ENCODE data around the gene DNAJC30.
"Not testable (repeated sequence)": the region's sequence is repeated elsewhere in the genome, so short reads cannot be mapped to it uniquely, and the experiment has no call there.

Gene DNAJC30

DNA sequence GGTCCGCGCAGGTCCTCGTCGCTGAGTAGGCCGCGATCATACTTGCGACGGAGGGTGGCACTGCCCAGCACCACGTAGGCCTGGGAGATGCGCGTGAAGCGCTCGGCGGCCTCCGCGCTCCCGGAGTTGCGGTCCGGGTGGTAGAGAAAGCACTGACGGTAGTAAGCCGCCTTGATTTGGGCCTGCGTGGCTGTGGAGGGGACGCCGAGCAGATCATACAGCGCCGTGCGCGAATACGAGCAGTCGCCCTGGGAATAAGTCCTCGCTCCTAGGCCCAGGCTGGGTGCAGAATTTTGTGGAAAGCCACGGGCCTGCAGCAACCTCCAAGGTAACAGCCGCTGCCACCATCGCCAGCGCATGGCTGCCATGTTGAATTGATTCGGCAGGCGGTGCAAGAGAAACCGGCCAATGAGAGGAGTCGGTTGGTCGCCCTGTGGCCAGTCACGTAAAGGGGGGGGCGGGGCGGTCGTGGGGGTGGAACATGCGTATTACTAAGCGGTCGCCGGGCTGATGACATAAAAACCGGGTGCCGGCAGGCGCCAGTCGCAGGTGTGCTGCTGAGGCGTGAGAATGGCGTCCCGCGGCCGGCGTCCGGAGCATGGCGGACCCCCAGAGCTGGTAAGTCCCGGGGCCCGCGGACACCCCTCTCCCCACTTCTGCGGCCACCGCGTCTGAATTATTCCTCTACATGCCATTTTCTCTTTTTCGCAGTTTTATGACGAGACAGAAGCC is at the start of gene DNAJC30, which contains the start of gene BUD23:
DNAJC30 (minus strand) TSS at position 398 of the 732 bp plus-strand sequence; CDS start at position 368, 30 bp downstream.
BUD23 (plus strand) TSS at position 542 of the 732 bp plus-strand sequence; CDS start at position 571, 29 bp downstream.
- DNase-seq, result peak; percentile 9

DNA sequence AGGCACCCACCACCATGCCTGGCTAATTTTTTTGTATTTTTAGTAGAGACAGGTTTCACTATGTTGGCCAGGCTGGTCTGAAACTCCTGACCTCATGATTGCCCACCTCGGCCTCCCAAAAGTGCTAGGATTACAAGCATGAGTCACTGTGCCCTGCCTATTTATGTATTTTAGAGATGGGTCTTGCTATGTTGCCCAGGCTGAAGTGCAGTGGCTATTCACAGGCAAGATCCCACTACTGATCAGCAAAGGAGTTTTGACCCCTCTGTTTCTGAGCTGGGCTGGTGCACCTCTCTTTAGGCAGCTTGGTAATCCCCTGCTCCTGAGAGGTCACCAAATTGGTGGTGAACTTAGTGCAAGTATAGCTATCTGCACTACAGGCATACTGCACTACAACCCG is 49.1 kb upstream of the DNAJC30 start:
- no peak for DNase-seq

DNA sequence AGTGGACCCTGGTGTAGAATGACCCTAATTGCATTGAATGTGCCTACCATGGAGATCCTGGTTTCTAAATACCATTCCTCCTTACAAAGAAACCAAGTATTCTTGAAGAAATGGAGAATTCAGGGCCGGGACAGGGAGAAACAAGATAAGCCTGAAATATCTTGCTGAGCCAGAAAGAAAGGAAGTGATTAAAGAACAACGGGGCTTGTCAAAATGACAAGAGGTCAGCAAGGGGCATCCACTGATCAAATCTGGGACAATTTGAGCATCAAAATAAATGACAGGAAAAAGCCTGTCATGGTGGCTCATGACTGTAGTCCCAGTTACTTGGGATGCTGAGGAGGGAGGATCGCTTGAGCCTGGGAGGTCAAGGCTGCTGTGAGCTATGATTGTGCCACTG is 47.2 kb upstream of the DNAJC30 start:
- no peak for DNase-seq

DNA sequence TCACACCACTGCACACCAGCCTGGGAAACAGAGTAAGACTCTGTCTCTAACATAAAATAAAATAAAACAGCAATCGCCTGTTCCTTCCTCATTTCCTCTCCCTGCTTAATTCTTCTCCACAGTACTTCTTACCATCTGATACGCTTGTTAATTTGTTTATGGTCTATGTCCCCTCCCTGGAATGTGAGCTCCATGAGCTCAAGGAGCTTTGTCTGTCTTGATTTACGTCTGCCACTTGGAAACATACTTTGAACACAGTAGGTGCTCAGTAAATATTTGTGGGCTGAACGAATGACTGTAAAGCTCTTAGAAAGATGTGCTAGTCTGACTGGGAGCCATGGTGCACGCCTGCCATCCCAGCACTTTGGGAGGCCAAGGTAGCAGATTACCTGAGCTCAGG is 45.3 kb upstream of the DNAJC30 start:
- DNase-seq, result no peak

DNA sequence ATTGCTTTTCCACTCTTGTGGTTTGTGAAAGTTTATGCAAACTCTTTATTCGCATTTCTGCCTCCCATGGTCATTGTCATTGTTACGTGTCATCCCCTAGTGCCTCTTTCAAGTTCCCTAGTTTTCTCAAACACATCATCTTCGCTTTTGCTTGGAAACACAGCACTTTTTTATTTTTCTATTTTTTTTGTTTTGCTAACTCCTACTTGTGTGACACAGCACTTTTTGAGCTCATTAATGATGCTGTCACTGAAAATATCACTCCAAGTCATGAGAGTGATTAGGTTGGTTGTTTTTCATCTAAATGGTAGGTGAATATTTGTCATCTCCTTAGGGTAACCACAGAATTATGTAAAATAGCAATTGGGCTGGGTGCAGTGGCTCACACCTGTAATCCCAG is 44.7 kb upstream of the DNAJC30 start:
- DNase-seq, result no peak

DNA sequence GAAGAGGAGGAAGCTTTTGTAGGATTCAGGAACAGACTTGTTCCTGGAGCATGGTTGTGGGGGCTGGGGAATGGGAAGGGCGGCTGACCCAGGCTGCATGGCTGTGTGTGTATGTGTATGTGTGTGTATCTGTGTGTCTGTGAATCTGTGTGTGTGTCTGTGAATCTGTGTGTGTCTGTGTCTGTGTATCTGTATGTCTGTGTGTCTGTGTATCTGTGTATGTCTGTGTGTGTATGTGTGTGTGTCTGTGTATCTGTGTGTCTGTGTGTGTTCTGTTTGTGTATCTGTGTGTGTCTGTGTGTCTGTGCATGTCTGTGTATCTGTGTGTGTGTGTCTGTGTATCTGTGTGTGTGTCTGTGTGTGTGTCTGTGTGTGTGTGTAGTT is 42.8 kb upstream of the DNAJC30 start:
- no peak for DNase-seq

DNA sequence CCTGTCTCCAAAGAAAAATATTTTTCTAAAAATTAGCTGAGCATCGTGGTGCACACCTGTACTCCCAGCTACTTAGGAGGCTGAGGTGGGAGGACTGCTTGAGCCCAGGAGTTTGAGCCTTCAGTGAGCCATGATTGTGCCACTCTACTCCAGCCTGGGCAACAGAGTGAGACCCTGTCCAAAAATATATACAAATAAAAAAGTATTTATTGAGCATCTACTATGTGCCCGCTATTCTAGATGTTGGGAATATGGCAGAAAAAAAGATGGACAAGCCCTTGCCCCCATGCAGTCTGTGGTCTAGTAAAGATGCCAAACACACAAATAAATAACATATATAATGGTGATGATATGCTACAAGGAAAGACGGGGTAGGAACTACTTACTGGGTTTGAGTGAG is 40.6 kb upstream of the DNAJC30 start:
- DNase-seq, result no peak

DNA sequence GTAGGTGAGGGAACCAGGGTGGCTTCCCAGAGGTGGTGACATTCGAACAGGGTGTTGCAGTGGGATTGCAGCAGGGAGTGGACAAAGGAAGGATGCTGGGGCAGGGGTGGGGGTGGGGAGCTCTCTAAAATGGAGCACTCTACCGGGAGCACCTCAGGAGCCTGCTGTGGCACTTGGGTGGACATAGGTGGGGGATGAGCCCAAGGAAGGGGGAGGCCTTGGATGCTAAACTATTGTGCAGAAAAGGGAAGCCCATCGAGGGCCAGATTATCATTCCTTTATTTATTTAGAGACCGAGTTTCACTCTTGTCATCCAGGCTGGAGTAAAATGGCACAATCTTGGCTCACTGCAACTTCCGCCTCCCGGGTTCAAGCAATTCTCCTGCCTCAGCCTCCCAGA is 39.5 kb upstream of the DNAJC30 start:
- no peak for DNase-seq

DNA sequence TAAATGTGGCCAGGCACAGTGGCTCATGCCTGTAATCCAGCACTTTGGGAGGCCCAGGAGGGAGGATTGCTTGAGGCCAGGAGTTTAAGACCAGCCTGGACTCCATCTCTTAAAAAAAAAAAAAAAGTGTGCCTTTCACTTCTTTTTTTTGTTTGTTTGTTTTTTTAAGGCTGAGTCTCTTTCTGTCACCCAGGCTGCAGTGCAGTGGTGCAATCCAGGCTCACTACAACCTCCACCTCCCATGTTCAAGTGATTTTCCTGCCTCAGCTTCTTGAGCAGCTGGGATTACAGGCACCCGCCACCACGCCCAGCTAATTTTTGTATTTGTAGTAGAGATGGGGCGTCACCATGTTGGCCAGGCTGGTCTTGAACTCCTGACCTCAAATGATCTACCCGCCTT is 38.9 kb upstream of the DNAJC30 start:
- not testable (repeated sequence) for DNase-seq

DNA sequence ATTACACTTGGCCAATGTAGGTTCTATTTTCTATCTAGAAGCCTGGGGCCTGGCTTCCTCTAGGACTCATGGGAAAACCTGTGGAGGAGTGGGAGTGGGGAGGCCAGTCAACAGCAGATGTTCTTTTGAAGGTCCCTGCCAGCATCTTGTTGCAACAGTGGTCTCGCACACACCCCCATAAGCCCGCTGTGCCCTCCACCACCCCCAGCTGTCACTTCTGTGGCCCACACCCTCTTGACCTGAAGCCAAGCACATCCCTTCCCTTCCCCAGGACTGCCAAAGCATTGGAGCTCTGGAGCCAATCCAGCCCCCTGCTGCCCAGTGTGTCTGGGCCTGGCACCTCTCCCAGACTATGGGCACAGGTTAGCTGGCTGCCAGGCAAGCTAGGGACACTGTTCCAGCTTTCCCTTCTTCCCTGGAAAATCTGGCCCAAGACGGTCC is 38.1 kb upstream of the DNAJC30 start:
- no peak for DNase-seq

DNA sequence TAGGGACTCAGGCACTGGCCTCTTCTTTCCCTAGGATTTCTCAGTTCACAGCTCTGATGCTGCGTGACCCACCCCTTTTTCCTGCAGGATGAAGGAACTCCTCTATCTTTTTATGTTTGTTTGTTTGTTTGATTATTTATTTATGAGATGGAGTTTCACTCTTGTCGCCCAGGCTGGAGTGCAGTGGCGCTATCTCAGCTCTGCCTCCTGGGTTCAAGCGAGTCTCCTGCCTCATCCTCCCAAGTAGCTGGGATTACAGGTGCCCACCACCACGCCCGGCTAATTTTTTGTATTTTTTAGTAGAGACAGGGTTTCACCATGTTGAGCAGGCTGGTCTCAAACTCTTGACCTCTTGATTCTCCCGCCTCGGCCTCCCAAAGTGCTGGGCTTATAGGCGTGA is 37.2 kb upstream of the DNAJC30 start:
- DNase-seq, result not testable (repeated sequence)

DNA sequence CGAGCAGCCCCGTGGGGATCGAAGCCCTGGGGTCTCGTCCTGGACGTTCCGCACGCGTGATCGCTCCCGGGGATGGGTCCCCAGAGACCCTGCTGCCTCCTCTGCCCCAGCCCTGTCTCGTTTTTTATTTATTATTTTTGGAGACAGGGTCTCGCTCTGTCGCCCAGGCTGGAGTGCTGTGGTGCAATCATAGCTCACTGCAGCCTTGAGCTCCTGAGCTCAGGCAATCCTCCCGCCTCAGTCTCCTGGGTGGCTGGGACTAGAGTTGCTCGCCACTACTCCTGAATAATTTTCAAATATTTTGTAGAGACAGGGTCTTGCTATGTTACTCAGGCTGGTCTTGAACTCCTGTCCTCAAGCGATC is 36.5 kb upstream of the DNAJC30 start:
- DNase-seq, result no peak

DNA sequence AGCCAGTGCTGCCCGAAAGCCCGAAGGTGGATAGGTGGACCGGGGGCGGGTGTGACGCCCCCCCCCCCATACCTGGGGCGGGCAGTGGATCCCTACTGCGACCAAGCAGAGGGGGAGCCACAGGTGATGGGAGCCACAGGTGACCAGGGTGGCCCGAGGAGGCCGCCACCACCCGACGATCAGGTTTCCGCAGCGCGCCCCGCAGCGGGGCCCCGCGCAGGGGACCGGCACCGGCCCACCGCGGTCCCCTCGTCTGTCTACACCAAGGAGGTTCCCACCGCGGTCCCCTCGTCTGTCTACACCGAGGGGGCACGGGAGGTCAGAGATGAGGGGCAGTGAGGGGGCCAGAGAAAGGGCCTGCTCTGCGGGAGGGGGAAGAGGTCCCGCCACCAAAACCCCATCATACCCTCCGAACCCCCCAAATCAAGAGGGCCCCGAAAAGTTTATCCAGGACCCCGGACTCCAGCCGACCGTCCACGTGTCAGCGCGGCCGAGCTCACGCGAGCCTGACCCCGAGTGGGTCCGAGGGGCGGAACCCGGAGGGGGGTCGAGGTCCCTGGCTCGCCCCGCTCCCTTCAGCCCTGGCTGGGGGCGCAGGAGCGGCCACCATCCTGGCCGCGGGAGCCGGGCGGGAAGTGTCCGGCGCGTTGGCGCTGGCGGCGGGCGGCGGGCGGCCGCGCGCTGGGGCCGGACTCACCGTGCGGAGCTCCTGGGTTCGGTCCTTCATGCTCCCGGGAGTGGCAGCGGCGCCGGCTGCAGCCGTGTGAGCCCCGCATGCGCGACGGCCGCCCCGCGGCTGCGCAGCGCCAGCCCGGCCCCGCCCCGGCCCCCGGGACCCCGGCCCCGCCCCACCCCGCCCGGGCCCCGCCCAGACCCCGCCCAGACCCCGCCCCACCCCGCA is 35.9 kb upstream of the DNAJC30 start, which contains the start of gene STX1A:
STX1A (minus strand) TSS at position 765 of the 901 bp plus-strand sequence; CDS start at position 727, 38 bp downstream.
- no peak for DNase-seq

DNA sequence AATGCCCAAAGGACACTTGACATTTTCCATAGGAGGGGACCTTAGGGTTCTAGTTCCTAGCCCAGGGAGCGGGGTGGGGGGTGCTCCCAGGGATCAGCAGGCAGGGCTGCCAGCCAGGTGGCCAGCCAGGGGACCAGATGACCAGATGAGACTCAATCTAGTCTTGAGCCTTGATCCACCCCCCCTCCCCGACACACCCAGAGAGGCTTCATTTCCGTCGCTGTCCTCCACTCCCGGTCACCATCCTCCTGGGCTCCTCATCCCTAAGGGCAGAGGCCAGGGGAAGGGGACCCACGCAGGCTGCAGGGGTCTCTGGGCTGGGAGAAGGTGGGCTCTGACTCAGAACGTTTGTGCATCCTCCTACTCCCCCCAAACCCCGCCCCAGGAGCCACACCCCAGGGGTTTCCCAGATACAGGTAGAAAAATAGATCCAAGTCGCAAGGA is 35.2 kb upstream of the DNAJC30 start:
- no peak for DNase-seq

DNA sequence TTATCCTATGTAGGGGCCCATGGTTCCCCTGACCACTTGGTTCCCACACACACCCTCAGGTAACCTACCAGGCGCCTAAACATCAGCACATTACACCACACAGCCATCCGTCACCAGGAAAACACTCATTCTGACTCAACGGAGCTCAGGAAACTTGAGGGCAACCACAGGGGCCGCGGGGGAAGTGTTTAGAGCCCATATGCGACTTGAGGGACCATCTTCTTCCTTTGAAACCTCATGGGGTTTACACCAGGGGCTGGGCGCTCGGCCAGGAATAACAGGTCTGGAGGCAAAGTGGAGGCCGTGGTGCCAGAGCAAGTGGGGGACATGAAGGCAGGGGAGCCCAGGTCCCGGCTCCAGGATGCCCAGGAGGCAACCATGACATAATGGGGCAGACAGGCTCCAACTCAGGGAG is 34.7 kb upstream of the DNAJC30 start:
- peak; percentile 40 for DNase-seq

DNA sequence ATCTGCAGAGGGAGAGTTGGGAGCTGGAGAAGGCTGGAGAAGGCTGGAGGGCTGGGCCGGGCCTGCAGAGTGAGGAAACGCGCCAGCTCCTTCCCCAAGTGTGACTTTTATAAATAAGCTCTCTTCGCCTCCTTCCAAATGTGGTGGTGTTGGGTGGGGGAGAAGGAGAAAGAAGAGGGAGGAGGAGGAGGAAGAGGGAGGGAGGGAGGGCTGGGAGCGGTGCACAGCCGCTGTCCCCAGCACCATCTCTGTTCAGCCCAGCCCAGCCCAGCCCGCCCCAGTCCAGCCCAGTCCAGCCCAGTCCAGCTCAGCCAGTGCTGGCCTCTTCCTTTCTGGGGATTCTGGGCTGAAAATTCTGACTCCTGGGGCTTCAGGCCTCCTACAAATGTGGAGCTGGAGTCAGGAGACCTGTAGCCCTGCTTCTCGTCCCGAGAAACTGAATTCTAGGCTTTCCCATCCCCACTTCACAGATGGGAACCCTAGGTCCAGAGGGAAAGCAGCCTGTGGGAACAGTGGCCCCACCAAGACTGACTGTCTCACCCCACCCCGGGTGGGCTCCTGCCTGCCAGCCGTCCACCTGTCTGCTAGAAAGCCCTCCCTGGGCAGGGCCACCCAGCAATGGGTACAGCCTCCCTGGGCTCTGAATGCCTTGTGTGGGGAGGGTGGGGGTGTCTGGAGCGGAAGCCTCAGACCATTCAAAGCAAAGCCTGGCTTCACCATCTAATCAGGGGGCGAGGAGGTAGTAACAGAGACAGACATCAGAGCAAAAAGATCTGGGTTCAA is 34.0 kb upstream of the DNAJC30 start:
- DNase-seq, result no peak

DNA sequence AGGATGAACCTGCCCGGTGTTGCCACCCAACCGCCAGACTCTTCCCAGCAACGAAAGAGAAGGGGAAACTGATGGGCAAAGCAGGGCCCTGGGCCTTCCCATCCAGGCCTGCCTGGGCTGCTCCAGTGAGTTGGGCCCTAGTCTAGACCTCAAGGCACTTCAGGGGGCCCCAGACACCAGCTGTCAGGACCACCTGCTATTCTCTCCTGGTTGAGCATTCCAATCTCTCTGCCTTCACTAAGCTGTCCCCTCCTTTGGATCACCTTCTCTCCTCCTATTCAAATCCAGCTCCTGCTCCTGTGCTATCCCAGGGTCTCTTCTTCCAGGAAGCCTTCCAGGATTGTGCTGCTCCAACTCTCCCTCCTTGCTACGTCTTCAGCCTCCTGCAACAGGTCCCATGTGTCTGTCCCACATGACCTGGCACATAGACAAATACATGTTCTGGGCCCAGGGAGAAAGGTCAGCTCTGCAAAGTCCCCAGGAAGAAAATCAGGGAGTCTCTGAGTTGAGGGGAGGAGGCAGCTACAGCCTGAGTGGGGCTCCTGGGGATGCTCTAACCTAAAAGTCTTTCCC is 33.2 kb upstream of the DNAJC30 start:
- no peak for DNase-seq

DNA sequence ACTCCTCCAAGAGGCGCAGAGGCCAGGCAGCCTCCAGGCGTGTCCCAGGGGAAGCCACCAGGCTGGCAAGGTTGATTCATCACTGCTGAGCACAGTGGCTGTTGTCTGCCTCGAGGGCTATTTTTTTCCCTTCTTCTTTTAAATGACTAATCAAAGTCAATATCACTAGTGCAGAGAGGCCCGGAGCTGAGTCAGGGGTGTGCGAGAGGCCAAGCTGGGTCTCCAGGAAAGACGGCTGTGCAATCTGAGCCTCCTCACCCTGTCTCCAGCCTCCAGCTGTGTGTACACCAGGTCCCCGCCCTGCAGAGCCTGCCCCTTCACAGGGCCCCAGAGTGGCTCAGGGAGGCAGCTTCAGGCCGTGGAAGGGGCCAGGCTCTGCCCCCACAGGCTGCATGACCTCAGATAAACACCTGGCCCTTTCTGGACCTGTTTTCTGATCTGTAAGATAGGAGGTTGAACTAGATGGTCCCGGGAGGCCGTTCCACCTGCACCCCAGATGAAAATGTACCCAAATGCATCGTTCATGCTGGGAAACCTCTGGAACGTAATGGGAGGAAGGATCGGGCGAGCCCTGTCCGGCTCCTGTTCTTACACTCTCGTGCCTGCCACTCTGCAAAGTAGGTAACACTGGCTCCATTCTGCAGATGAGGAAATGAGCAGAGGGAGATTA is 32.5 kb upstream of the DNAJC30 start:
- peak; percentile 60 for DNase-seq

DNA sequence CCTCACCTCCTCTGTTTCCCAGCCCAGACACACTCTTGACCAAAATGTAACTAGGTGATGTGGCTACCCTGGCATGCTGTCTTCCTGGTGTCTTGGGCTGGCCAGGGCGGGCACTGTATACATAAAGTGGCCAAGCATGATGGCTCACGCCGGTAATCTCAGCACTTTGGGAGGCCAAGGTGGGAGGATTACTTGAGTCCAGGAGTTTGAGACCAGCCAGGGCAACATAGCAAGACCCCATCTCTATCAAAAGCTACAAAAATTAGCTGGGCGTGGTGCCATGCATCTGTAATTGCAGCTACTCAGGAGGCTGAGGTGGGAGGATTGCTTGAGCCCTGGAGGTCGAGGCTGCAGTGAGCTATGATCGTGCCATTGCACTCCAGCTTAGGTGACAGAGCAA is 30.1 kb upstream of the DNAJC30 start:
- DNase-seq, result not testable (repeated sequence)

DNA sequence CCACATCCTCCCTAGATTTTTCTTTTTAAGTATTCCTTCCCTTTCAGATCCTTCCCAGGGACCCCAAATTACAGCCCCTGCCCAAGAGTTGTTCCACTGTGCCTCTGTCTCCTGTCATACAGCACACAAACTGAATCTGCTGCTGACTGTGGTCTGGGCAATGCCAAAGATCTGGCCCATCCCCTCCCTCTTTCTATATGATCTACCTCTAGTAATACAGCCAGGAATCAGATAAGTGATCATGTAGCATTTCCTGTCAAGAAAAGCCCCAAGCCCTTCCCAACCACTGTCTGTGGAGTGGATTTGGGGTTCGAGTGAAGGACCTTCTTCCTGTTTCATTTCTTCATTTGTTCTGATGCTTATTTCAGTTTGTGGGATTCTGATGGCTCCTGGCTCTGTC is 29.5 kb upstream of the DNAJC30 start:
- DNase-seq, result no peak

DNA sequence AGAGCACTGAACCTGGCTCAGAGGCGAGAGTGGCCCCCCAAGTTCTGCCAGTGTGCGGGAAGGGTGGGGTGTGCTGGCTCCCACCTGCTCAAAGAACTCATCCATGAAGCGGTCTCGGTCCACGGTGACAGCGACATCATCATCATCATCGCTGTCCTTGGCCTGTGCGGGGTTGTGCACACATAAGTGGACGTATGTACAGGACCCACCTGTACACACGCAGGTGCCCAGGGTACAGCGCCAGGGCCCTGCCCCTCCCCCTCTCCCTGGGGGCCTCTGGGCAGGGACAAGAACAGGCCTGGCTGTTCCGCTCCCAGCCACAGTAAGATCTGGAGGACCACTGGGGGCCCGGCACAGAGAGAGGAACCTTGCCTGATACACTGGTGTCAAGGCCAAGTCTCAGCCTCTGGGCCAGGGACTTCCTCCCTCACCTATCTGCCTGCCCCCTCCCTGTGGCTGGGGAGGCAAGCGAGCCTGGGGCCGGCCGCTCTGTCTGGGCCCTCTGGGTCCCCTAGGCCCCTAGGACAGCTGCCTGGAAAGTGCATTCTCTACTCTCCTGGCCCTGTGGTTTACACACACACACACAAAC is 25.8 kb upstream of the DNAJC30 start:
- no peak for DNase-seq
